ENCODE results near the gene CACNA1G. TPM values are rescaled to one million over a fixed set of nuclear protein-coding genes. Genes with fewer than 3 reads are reported as not detected.

Gene CACNA1G
- total RNA-seq, 1 donor from 2014 or later: not detected

DNA sequence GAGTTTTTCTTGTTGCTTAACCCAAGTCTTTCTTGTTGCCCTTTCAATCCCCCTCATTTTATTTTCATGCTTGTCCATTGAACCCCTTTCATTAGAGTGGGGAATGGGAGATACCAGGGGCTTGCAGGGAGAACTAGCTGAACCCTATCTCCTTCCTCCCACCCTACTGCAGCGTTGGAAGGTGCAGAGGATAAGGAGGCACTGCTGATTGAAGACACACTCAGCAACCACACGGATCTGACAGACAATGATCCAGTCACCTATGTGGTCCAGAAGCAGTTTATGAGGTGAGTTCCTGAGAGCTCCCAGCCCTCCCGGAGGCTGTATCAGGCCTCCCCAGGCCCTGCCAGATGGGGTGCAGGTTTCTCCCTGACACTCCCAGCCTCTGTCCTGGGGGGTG, 114.7 kb downstream of the CACNA1G start:
- no peak overlapping the region for H3K27ac Mint-ChIP-seq (ENCODE audit: unreplicated experiment)
- TF ChIP-seq, protein P1, sequence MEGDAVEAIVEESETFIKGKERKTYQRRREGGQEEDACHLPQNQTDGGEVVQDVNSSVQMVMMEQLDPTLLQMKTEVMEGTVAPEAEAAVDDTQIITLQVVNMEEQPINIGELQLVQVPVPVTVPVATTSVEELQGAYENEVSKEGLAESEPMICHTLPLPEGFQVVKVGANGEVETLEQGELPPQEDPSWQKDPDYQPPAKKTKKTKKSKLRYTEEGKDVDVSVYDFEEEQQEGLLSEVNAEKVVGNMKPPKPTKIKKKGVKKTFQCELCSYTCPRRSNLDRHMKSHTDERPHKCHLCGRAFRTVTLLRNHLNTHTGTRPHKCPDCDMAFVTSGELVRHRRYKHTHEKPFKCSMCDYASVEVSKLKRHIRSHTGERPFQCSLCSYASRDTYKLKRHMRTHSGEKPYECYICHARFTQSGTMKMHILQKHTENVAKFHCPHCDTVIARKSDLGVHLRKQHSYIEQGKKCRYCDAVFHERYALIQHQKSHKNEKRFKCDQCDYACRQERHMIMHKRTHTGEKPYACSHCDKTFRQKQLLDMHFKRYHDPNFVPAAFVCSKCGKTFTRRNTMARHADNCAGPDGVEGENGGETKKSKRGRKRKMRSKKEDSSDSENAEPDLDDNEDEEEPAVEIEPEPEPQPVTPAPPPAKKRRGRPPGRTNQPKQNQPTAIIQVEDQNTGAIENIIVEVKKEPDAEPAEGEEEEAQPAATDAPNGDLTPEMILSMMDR (IDR thresholded peaks at IDR 0.05; ENCODE audit: unreplicated experiment): no peak
- DNase-seq (ENCODE audit: low spot score): no peak
- H3K27me3 Mint-ChIP-seq (ENCODE audit: unreplicated experiment): peaks cover under 1% of the 10 kb centered on the region
- no peaks in the 10 kb centered on the region for H3K36me3 Mint-ChIP-seq (ENCODE audit: low read depth, unreplicated experiment)
- H3K4me1 Mint-ChIP-seq (ENCODE audit: unreplicated experiment): no peaks in the 10 kb centered on the region
- no peak overlapping the region for H3K4me3 Mint-ChIP-seq (ENCODE audit: unreplicated experiment)
- H3K9me3 Mint-ChIP-seq (ENCODE audit: unreplicated experiment): no peaks in the 10 kb centered on the region

DNA sequence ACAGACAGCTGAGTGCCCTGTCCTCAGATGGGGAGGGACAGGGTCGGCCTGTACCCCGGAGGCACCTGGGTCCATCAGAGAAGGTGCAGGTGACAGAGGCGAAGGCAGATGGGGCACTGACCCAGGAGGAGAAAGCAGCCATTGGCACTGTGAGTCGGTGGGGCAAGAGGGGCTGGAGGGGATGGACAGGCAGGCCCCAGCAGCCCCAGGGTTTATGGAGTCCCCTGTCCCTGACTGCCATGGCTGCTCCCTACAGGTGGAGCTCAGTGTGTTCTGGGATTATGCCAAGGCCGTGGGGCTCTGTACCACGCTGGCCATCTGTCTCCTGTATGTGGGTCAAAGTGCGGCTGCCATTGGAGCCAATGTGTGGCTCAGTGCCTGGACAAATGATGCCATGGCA, 115.1 kb downstream of the CACNA1G start:
- no peaks in the 10 kb centered on the region for H3K36me3 Mint-ChIP-seq (ENCODE audit: low read depth, unreplicated experiment)
- no peak for DNase-seq (ENCODE audit: low spot score)
- H3K4me3 Mint-ChIP-seq (ENCODE audit: unreplicated experiment): no peak overlapping the region
- no peak overlapping the region for H3K27ac Mint-ChIP-seq (ENCODE audit: unreplicated experiment)
- H3K27me3 Mint-ChIP-seq (ENCODE audit: unreplicated experiment): no peaks in the 10 kb centered on the region
- no peaks in the 10 kb centered on the region for H3K4me1 Mint-ChIP-seq (ENCODE audit: unreplicated experiment)
- no peaks in the 10 kb centered on the region for H3K9me3 Mint-ChIP-seq (ENCODE audit: unreplicated experiment)
- TF ChIP-seq, protein P1 (IDR thresholded peaks at IDR 0.05; ENCODE audit: unreplicated experiment): no peak

DNA sequence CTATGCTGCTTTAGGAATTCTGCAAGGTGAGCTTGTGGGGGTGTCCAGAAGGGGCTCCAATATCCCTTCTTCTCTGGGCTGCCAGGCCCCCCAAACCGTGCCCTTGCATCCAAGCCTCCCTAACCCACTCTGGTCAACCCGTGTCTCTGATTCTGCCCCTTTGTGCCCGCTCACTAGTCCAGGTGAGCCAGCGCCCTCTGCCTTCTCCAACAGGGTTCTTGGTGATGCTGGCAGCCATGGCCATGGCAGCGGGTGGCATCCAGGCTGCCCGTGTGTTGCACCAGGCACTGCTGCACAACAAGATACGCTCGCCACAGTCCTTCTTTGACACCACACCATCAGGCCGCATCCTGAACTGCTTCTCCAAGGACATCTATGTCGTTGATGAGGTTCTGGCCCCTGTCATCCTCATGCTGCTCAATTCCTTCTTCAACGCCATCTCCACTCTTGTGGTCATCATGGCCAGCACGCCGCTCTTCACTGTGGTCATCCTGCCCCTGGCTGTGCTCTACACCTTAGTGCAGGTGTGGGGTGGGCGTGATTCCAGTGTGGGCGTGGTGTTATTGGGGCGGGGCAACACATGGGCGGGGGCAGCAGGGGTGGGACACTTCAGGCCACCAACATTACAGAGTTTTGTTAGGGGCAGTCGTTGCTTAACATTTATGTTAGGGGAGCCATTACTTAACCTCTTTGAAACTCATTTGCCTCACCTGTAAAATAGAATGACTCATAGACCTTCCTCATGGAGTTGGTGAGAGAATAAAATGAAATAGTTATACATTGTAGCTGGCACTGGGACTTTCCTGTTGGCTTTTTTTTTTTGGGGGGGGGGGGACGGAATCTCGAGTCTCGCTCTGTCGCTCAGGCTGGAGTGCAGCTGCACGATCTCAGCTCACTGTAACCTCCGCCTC, 115.8 kb downstream of the CACNA1G start:
- TF ChIP-seq, protein P1 (IDR thresholded peaks at IDR 0.05; ENCODE audit: unreplicated experiment): no peak
- H3K27me3 Mint-ChIP-seq (ENCODE audit: unreplicated experiment): no peaks in the 10 kb centered on the region
- DNase-seq (ENCODE audit: low spot score): no peak
- peaks cover 3% of the 10 kb centered on the region for H3K4me1 Mint-ChIP-seq (ENCODE audit: unreplicated experiment)
- H3K9me3 Mint-ChIP-seq (ENCODE audit: unreplicated experiment): no peaks in the 10 kb centered on the region
- H3K36me3 Mint-ChIP-seq (ENCODE audit: low read depth, unreplicated experiment): no peaks in the 10 kb centered on the region
- no peak overlapping the region for H3K4me3 Mint-ChIP-seq (ENCODE audit: unreplicated experiment)
- no peak overlapping the region for H3K27ac Mint-ChIP-seq (ENCODE audit: unreplicated experiment)

Other genes starting within 250 kb of the CACNA1G start
- 23.1 TPM for gene XYLT2, start 214.6 kb upstream of the CACNA1G start, total RNA-seq (ENCODE audit: unreplicated experiment)
- 38.9 TPM for gene MRPL27, start 187.5 kb upstream of the CACNA1G start, total RNA-seq (ENCODE audit: unreplicated experiment)
- gene EME1, start 187.5 kb upstream of the CACNA1G start, total RNA-seq (ENCODE audit: unreplicated experiment): 6.1 TPM
- 64.2 TPM for gene LRRC59, start 163.2 kb upstream of the CACNA1G start, total RNA-seq (ENCODE audit: unreplicated experiment)
- 51.0 TPM for gene ACSF2, start 134.5 kb upstream of the CACNA1G start, total RNA-seq (ENCODE audit: unreplicated experiment)
- gene CHAD, start 91.8 kb upstream of the CACNA1G start, total RNA-seq (ENCODE audit: unreplicated experiment): not detected
- 25.9 TPM for gene RSAD1, start 81.9 kb upstream of the CACNA1G start, total RNA-seq (ENCODE audit: unreplicated experiment)
- gene MYCBPAP, start 52.3 kb upstream of the CACNA1G start, total RNA-seq (ENCODE audit: unreplicated experiment): 0.72 TPM
- 0.49 TPM for gene EPN3, start 28.0 kb upstream of the CACNA1G start, total RNA-seq (ENCODE audit: unreplicated experiment)
- 72.5 TPM for gene SPATA20, start 13.5 kb upstream of the CACNA1G start, total RNA-seq (ENCODE audit: unreplicated experiment)
- 0.67 TPM for gene ABCC3, start 74.2 kb downstream of the CACNA1G start, total RNA-seq (ENCODE audit: unreplicated experiment)
- 37.3 TPM for gene ANKRD40, start 147.2 kb downstream of the CACNA1G start, total RNA-seq (ENCODE audit: unreplicated experiment)
- gene LUC7L3, start 158.9 kb downstream of the CACNA1G start, total RNA-seq (ENCODE audit: unreplicated experiment): 94.1 TPM
- not detected for gene ANKRD40CL, start 206.8 kb downstream of the CACNA1G start, total RNA-seq (ENCODE audit: unreplicated experiment)